Measurements from ENCODE around the gene LRRC7.

DNA sequence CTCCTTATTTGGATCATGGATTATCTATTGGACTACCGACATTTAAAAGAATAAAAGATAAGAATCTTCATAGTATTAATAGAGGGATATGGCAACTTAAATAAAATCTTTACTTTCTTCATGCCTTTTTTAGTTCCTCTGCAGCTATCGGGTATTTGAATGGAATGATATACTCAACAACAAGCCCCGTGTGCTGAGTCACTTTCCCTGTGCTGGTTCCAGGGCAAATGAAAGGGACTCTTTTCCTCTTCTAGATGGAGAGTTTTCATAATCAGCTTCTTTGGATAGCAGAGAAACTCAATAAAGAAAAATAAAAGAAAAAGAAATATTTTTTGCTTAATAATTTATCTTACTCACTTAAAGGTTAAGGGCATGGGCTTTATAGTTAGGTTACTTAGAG is 423.9 kb downstream of the LRRC7 start:
- TF ChIP-seq EZH2 (IDR thresholded peaks at IDR 0.05; ENCODE audit: low read depth, unreplicated experiment) (no peak), POLR2AphosphoS5 (IDR thresholded peaks at IDR 0.05; ENCODE audit: low read depth) (no peak), EZH2phosphoT487 (IDR thresholded peaks at IDR 0.05; ENCODE audit: unreplicated experiment) (no peak), ZNF331 (CRISPR knock-in tag; IDR thresholded peaks at IDR 0.05; ENCODE audit: low read depth) (no peak), ZNF114 (CRISPR knock-in tag; IDR thresholded peaks at IDR 0.05) (no peak), CREB1 (CRISPR knock-in tag; IDR thresholded peaks at IDR 0.05; ENCODE audit: low read depth) (no peak), JUNB (IDR thresholded peaks at IDR 0.05; ENCODE audit: unreplicated experiment) (no peak)
- TF ChIP-seq, protein P1, sequence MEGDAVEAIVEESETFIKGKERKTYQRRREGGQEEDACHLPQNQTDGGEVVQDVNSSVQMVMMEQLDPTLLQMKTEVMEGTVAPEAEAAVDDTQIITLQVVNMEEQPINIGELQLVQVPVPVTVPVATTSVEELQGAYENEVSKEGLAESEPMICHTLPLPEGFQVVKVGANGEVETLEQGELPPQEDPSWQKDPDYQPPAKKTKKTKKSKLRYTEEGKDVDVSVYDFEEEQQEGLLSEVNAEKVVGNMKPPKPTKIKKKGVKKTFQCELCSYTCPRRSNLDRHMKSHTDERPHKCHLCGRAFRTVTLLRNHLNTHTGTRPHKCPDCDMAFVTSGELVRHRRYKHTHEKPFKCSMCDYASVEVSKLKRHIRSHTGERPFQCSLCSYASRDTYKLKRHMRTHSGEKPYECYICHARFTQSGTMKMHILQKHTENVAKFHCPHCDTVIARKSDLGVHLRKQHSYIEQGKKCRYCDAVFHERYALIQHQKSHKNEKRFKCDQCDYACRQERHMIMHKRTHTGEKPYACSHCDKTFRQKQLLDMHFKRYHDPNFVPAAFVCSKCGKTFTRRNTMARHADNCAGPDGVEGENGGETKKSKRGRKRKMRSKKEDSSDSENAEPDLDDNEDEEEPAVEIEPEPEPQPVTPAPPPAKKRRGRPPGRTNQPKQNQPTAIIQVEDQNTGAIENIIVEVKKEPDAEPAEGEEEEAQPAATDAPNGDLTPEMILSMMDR (conservative IDR thresholded peaks at IDR 0.05; ENCODE audit: low read depth in 2 of 2), result no peak
- TF ChIP-seq, protein P2, sequence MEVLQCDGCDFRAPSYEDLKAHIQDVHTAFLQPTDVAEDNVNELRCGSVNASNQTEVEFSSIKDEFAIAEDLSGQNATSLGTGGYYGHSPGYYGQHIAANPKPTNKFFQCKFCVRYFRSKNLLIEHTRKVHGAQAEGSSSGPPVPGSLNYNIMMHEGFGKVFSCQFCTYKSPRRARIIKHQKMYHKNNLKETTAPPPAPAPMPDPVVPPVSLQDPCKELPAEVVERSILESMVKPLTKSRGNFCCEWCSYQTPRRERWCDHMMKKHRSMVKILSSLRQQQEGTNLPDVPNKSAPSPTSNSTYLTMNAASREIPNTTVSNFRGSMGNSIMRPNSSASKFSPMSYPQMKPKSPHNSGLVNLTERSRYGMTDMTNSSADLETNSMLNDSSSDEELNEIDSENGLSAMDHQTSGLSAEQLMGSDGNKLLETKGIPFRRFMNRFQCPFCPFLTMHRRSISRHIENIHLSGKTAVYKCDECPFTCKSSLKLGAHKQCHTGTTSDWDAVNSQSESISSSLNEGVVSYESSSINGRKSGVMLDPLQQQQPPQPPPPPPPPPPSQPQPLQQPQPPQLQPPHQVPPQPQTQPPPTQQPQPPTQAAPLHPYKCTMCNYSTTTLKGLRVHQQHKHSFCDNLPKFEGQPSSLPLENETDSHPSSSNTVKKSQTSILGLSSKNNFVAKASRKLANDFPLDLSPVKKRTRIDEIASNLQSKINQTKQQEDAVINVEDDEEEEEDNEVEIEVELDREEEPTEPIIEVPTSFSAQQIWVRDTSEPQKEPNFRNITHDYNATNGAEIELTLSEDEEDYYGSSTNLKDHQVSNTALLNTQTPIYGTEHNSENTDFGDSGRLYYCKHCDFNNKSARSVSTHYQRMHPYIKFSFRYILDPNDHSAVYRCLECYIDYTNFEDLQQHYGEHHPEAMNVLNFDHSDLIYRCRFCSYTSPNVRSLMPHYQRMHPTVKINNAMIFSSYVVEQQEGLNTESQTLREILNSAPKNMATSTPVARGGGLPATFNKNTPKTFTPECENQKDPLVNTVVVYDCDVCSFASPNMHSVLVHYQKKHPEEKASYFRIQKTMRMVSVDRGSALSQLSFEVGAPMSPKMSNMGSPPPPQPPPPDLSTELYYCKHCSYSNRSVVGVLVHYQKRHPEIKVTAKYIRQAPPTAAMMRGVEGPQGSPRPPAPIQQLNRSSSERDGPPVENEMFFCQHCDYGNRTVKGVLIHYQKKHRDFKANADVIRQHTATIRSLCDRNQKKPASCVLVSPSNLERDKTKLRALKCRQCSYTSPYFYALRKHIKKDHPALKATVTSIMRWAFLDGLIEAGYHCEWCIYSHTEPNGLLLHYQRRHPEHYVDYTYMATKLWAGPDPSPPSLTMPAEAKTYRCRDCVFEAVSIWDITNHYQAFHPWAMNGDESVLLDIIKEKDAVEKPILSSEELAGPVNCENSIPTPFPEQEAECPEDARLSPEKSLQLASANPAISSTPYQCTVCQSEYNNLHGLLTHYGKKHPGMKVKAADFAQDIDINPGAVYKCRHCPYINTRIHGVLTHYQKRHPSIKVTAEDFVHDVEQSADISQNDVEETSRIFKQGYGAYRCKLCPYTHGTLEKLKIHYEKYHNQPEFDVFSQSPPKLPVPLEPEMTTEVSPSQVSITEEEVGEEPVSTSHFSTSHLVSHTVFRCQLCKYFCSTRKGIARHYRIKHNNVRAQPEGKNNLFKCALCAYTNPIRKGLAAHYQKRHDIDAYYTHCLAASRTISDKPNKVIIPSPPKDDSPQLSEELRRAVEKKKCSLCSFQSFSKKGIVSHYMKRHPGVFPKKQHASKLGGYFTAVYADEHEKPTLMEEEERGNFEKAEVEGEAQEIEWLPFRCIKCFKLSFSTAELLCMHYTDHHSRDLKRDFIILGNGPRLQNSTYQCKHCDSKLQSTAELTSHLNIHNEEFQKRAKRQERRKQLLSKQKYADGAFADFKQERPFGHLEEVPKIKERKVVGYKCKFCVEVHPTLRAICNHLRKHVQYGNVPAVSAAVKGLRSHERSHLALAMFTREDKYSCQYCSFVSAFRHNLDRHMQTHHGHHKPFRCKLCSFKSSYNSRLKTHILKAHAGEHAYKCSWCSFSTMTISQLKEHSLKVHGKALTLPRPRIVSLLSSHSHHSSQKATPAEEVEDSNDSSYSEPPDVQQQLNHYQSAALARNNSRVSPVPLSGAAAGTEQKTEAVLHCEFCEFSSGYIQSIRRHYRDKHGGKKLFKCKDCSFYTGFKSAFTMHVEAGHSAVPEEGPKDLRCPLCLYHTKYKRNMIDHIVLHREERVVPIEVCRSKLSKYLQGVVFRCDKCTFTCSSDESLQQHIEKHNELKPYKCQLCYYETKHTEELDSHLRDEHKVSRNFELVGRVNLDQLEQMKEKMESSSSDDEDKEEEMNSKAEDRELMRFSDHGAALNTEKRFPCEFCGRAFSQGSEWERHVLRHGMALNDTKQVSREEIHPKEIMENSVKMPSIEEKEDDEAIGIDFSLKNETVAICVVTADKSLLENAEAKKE (CRISPR knock-in tag; IDR thresholded peaks at IDR 0.05), result no peak
- TF ChIP-seq, protein P3, sequence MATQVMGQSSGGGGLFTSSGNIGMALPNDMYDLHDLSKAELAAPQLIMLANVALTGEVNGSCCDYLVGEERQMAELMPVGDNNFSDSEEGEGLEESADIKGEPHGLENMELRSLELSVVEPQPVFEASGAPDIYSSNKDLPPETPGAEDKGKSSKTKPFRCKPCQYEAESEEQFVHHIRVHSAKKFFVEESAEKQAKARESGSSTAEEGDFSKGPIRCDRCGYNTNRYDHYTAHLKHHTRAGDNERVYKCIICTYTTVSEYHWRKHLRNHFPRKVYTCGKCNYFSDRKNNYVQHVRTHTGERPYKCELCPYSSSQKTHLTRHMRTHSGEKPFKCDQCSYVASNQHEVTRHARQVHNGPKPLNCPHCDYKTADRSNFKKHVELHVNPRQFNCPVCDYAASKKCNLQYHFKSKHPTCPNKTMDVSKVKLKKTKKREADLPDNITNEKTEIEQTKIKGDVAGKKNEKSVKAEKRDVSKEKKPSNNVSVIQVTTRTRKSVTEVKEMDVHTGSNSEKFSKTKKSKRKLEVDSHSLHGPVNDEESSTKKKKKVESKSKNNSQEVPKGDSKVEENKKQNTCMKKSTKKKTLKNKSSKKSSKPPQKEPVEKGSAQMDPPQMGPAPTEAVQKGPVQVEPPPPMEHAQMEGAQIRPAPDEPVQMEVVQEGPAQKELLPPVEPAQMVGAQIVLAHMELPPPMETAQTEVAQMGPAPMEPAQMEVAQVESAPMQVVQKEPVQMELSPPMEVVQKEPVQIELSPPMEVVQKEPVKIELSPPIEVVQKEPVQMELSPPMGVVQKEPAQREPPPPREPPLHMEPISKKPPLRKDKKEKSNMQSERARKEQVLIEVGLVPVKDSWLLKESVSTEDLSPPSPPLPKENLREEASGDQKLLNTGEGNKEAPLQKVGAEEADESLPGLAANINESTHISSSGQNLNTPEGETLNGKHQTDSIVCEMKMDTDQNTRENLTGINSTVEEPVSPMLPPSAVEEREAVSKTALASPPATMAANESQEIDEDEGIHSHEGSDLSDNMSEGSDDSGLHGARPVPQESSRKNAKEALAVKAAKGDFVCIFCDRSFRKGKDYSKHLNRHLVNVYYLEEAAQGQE (IDR thresholded peaks at IDR 0.05; ENCODE audit: unreplicated experiment), result no peak
